Natural killer cell (primary cell): Measurements from ENCODE around the gene MICALL1. TPM values are rescaled to one million over a fixed set of nuclear protein-coding genes. Genes with fewer than 3 reads are reported as not detected.

ENCODE experiments used
- ATAC-seq, 3 donors: fragments of 150-1000 bp in 2 of 3; fragments of 200-7000 bp in 1 of 3; cut with Tn5 transposase; 1 replicate in 1 of 3; 2 replicates in 2 of 3; pipeline ENCODE4 v1.10.0; 2021; ENCODE audit warnings: mild to moderate bottlenecking in 2 of 3, moderate library complexity in 2 of 3
- DNase-seq, 2 donors: peaks; one replicate each; pipeline versions ENCODE4 v3.0.0 to v3.0.0-alpha.2; 2013 to 2021; ENCODE audit warnings: mixed read lengths in 1 of 2
- H3K27ac ChIP-seq: one replicate; pipeline ENCODE4 v1.5.1; 2013; ENCODE audit warnings: mild to moderate bottlenecking, low read length
- H3K27me3 ChIP-seq: one replicate; pipeline ENCODE4 v1.6.1; 2013; ENCODE audit warnings: low read length; ENCODE audit not compliant: control insufficient read depth, insufficient read depth
- H3K36me3 ChIP-seq: one replicate; pipeline ENCODE4 v1.6.1; 2013; ENCODE audit warnings: low read length; ENCODE audit not compliant: control insufficient read depth, insufficient read depth
- H3K4me1 ChIP-seq: one replicate; pipeline ENCODE4 v1.6.1; 2013; ENCODE audit warnings: low read length; ENCODE audit not compliant: control insufficient read depth, insufficient read depth
- H3K4me3 ChIP-seq: one replicate; pipeline ENCODE4 v1.5.1; 2013; ENCODE audit warnings: low read length
- H3K9me3 ChIP-seq: one replicate; pipeline ENCODE4 v1.6.1; 2013; ENCODE audit warnings: low read length; ENCODE audit not compliant: control insufficient read depth, insufficient read depth
- H3K27ac Mint-ChIP-seq, 2 donors: one replicate each; pipeline ENCODE4 v1.8.0; 2022; ENCODE audit warnings: mild to moderate bottlenecking in 2 of 2, mixed read lengths in 2 of 2, moderate library complexity in 1 of 2
- H3K27me3 Mint-ChIP-seq, 2 donors: one replicate each; pipeline ENCODE4 v1.8.0; 2022; ENCODE audit warnings: low read depth in 2 of 2, mixed read lengths in 2 of 2
- H3K36me3 Mint-ChIP-seq: one replicate; pipeline ENCODE4 v1.8.0; 2022; ENCODE audit warnings: mixed read lengths
- H3K4me1 Mint-ChIP-seq, 2 donors: one replicate each; pipeline ENCODE4 v1.8.0; 2022; ENCODE audit warnings: mixed read lengths in 2 of 2
- H3K4me3 Mint-ChIP-seq: one replicate; pipeline ENCODE4 v1.8.0; 2022; ENCODE audit warnings: mild to moderate bottlenecking, moderate library complexity, mixed read lengths
- H3K9me3 Mint-ChIP-seq, 2 donors: one replicate each; pipeline ENCODE4 v1.8.0; 2022; ENCODE audit warnings: mixed read lengths in 2 of 2
- CTCF ChIP-seq: fragments of 200-600 bp; IDR thresholded peaks from one replicate; pipeline ENCODE4 v1.8.0; 2022; ENCODE audit warnings: antibody characterized with exemption
- WGBS: methylation state at CpG from one replicate; pipeline ENCODE4 v1.1.7; 2013; ENCODE audit warnings: missing lambda C conversion rate; ENCODE audit not compliant: insufficient coverage; 5-methylcytosine and 5-hydroxymethylcytosine counted together
- intact Hi-C: fragments of 100-400 bp; cut with micrococcal nuclease; formaldehyde crosslinking; loops from one replicate; pipeline ENCODE4 v1.14.2; 2022
- total RNA-seq, 4 donors: library from RNA; stranded (reverse); fragments of 120-200 nt in 1 of 4; gene quantifications; one replicate each; pipeline versions ENCODE4 v1.2.3 to v1.2.4, GENCODE V29; 2013 to 2022

The MICALL1 gene
- total RNA-seq, 3 donors from 2014 or later (not counting 1 experiment from before 2014, with no cell fraction given), result 24.6 to 34.3 (median 32.4) TPM

- intact Hi-C loops, result no loop called here
- Histone ChIP-seq H3K9me3 (no peaks in the 10 kb centered on the region), H3K27ac (no peak overlapping the region), H3K36me3 (peaks cover 35% of the 10 kb centered on the region), H3K27me3 (no peaks in the 10 kb centered on the region), H3K4me3 (no peak overlapping the region), H3K4me1 (peaks cover 4% of the 10 kb centered on the region)
- Mint-ChIP-seq H3K27me3 (no peaks in the 10 kb centered on the region), H3K4me1 (peaks cover 11 to 26% of the 10 kb centered on the region in 2 donors), H3K4me3 (no peak overlapping the region), H3K9me3 (no peaks in the 10 kb centered on the region), H3K27ac (no peak overlapping the region), H3K36me3 (no peaks in the 10 kb centered on the region)
- 99% methylated on average over 4 of the region's 5 CpGs for WGBS
- DNase-seq (no peak), ATAC-seq (no peak)
- no peak for TF ChIP-seq CTCF
These were observed 62.6 kb downstream of the MICALL1 start for GRCh38 chr22:37968452-37969251.

- over 99% methylated on average over 4 of the region's 4 CpGs for WGBS
- intact Hi-C loops, result no loop called here
- H3K27ac ChIP-seq, result no peak overlapping the region
- no peak overlapping the region for H3K4me3 Mint-ChIP-seq
- peaks cover 9 to 34% of the 10 kb centered on the region in 2 donors for H3K4me1 Mint-ChIP-seq
- no peaks in the 10 kb centered on the region for H3K36me3 Mint-ChIP-seq
- ATAC-seq (no peak), DNase-seq (no peak)
- no peaks in the 10 kb centered on the region for H3K9me3 ChIP-seq
- H3K9me3 Mint-ChIP-seq, result no peaks in the 10 kb centered on the region
- H3K36me3 ChIP-seq, result peaks cover 31% of the 10 kb centered on the region
- H3K27me3 ChIP-seq, result no peaks in the 10 kb centered on the region
- H3K4me1 ChIP-seq, result no peaks in the 10 kb centered on the region
- H3K4me3 ChIP-seq, result no peak overlapping the region
- H3K27ac Mint-ChIP-seq, result no peak overlapping the region
- H3K27me3 Mint-ChIP-seq, result no peaks in the 10 kb centered on the region
- TF ChIP-seq CTCF, result no peak
These were observed 64.8 kb downstream of the MICALL1 start for GRCh38 chr22:37970864-37971263.

- Histone ChIP-seq H3K9me3 (no peaks in the 10 kb centered on the region), H3K27ac (no peak overlapping the region), H3K36me3 (peaks cover 25% of the 10 kb centered on the region), H3K27me3 (no peaks in the 10 kb centered on the region), H3K4me1 (no peaks in the 10 kb centered on the region), H3K4me3 (no peak overlapping the region)
- ATAC-seq (no peak), DNase-seq (no peak)
- Mint-ChIP-seq H3K4me1 (peaks cover 9 to 30% of the 10 kb centered on the region in 2 donors), H3K9me3 (no peaks in the 10 kb centered on the region), H3K36me3 (no peaks in the 10 kb centered on the region), H3K27me3 (no peaks in the 10 kb centered on the region), H3K27ac (no peak overlapping the region), H3K4me3 (no peak overlapping the region)
- intact Hi-C loops, result no loop called here
- no peak for TF ChIP-seq CTCF
- WGBS, result 94% methylated on average over 7 of the region's 7 CpGs
These were observed 65.7 kb downstream of the MICALL1 start for GRCh38 chr22:37971475-37972434.
